GM21723 (cell line): ENCODE results near the gene ZNF44.
"Not testable (repeated sequence)": the region's sequence is repeated elsewhere in the genome, so short reads cannot be mapped to it uniquely, and the experiment has no call there.

ENCODE experiments used
- ATAC-seq: cut with Tn5 transposase; IDR thresholded peaks from one replicate; pipeline ENCODE4 v1.9.1; 2021; ENCODE audit warnings: mild to moderate bottlenecking, moderate library complexity; ENCODE audit not compliant: unreplicated experiment

ZNF44 gene

DNA sequence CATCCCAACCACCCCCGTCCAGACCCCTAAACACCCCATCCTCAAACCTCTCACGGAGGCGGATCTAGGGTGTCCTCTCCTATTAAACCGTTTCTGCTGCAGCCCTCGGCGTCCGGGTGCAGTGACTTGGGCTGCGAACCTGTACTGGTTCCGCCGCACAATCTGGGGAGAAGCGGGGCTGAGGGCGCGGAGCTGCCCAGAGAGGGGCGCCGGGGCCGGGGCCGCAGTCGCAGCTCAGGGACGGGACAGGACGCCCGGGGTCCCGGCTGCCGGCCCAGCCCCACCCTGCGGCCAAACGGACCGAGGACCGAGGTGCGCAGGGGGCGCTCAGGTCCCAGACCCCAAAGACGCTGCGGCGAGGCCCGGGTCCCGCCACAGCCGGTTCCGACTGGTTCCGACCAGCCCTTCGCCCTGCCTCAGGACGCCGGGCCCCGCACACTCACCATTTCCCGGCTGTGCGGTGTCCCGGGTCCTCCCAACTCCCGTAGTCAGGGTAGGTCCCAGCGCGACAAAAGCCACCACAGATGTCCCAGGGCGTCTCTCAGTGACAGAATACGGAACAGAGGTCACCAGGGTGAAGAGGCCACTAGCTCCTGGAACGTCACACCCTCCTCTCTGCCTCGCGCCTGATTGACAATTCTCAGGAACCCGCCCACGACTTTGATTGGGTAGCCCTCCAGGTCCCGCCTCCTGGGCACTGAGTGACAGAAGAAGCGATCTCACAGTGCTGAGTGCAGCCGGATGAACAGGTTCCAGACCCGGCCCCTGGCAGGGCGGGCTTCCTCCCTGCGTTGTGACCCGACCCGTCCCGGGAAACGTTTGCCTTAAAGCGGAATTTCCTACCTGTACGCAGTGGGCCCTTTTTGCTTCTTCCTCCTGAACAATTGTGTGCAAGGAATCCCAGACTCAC lies at the start of gene ZNF44:
TSS of gene ZNF44 (minus strand) at position 635 of the 910 bp plus-strand sequence. CDS start at position 446, 189 bp downstream.
- peak; percentile 91 for ATAC-seq

DNA sequence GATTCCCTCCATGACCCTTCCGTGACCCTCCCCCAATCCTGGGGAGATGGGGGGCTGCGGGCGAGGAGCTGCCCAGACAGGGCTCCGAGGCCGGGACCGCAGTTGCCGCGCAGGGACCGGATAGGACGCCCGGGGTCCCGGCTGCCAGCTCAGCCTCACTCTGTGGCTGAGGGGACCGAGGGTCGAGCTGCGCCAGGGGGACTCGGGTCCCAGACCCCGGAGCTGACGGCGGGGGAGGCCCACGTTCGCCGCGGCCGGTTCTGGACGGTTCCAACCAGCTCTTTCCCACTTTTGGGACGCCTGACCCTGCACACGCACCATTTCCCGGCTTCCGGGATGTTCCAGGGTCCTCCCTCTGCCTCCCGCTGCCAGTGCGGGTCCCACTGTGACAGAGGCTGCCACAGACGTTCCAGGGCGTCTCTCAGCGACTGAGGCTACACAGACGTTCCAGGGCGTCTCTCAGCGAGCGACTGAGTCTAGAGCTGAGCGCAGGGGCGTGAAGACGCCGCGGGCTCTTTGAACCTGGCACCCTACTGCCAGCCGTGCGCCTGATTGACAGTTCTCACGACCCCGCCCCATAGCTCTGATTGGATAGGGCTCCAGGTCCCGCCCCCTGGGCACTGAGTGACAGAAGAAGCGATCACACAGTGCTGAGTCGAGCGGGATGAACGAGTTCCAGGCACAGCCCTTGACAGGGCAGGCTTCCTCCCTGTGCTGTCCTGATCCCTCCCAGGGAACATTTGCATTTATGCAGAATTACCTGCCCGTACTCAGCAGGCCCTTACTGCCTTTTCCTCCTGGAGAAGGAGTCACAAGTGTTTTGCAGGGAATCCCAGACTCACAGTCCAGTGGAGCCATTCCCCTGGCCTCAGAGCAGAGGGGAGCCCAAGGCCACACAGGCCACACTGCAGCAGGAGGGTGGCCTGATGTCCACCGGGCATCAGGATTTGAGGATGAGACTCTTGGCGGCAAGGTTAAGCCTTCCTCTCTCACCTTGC lies 38.8 kb upstream of the ZNF44 start, which contains the start of gene ZNF563:
TSS of gene ZNF563 (minus strand) at position 472 of the 998 bp plus-strand sequence. CDS start at position 321, 151 bp downstream.
- peak; percentile 82 for ATAC-seq

DNA sequence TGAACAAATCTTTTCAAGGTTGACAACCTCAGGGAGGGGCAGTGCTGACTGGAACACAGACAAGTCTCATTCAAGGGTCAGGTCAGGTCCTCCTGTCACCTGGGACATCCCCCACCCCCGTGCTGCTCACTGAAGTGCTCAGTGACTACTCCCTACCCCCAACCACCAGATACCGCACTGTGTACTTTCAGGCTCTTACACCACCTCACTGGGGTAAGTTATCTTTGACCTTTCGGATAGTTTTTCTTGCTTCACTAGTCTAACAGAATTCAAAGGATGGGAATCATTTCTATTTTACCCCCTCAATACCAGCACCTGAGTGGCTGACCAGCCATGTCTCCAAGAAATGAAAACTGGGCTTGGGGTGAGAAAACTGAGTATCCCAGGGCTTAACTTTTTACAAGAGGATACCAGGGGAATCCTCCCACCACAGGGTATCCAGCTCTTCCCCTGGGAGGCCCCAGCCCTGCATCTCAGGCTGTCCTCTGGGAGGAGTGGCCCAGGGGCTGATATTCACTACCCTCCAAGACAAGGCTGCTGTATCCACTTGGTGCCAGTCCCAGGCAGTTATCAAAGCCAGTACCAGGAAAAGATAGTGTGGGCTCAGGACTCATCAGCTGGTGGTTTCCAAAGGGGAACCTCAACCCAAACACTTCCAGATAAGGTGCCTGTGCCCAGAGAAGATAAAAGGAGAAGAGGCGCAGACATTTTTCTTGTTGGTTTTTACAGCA lies 36.7 kb upstream of the ZNF44 start:
- peak; percentile 46 for ATAC-seq

DNA sequence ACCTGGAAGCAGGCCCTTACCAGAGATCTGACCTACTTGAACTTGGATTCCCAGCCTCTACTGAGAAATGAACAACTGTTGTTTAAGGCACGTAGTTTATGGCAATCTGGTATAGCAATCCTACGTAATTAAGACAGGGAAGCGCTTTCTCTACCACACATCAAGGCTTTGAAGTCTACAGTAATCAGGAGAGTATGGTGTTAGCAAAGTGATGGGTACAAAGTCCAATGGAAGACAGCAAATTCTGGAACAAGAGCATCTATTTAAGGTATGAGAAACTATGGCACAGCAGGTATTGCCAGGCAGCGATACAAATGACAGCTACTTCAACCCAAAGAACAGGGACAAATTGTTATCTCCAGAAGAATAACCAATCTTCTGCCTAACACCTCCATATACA lies 35.7 kb upstream of the ZNF44 start:
- no peak for ATAC-seq

DNA sequence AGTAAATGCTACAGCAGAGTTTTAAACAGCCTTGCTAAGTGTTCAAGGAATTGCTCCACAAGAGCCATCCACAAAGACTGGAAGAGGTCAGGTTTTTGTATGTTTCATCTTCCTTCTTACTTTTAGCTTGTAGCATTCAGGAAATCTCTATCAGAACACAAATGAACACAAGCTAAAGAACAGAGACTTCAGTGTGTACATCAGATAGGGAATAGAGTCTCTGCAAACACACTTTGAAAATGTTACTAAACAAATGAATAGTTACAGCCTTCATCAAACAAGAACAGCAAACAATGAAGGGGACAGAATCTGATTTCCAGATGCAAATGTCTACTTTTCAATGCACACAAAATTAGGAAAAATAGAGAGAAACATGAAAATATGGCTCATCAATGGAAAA lies 31.0 kb upstream of the ZNF44 start:
- no peak for ATAC-seq

DNA sequence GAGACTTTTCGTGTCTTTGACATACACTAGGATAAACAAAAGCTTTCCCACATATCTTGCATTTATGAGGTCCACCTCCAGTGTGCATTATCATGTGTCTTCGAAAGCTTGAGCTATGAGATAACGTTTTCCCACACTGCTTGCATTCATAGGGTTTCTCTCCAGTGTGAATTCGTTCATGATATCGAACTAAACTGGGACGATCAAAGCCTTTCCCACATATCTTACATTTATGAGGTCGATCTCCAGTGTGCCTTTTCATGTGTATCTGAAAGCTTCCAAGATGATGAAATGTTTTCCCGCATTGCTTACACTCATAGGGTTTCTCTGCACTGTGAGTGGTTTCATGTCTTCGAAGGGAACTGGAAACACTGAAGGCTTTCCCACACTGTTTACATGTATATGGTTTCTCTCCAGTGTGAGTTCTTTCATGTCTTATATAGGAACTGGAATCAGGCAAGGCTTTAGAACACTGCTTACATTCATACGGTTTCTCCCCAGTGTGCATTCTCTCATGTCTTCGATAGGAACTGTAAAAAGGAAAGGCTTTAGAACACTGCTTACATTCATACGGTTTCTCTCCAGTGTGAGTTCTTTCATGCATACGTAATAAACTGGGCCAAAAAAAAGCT lies 24.2 kb upstream of the ZNF44 start:
- no peak for ATAC-seq

DNA sequence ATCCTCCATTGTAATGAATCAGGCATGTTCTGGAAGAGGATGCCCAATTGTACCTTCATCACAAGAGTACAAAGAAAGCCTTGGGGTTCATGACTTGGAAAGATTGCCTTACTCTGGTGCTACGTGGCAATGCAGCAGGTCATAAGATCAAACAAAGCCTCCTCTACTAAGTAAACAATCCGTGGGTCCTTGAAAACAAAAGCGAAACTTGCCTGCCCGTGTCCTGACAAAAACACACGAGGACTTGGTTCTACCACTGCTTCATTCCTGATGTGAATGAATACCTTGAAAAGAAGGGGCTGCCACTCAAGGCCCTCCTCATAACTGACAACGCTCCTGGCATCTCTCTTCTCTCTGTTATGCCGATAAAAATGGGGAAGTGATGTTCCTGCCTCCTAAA lies 19.9 kb upstream of the ZNF44 start:
- ATAC-seq = no peak

DNA sequence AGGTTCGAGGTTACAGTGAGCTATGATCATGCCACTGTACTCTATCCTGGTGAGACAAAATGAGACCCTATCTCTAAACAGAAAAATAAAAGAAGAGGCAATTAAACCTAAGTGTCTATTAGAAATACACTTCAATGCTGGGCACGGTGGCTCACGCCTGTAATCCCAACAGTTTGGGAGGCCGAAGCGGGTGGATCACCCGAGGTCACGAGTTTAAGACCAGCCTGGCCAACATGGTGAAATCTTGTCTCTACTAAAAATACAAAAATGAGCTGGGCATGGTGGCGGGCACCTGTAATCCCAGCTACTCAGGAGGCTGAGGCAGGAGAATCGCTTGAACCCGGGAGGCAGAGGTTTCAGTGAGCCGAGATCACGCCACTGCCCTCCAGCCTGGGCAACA lies 14.2 kb upstream of the ZNF44 start:
- ATAC-seq = not testable (repeated sequence)

DNA sequence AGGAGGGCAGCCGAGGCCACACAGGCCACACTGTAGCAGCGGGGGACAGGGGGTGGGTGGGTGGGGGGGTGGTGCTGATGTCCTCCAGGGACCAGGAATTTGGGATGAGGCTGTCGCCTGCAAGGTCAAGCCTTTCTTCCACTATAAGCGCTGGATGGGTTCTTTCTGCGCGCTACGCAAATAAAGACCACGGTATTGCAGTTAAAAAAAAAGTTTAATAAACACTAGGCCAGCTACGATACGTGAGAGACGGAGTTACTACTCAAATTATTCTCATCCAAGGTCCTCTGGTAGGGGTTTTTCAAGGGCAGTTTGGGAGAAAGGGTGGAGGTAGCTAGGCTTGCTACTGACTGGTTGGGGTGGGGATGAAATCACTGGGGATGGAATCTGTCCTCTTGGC lies 508 bp upstream of the ZNF44 start:
- ATAC-seq = no peak

DNA sequence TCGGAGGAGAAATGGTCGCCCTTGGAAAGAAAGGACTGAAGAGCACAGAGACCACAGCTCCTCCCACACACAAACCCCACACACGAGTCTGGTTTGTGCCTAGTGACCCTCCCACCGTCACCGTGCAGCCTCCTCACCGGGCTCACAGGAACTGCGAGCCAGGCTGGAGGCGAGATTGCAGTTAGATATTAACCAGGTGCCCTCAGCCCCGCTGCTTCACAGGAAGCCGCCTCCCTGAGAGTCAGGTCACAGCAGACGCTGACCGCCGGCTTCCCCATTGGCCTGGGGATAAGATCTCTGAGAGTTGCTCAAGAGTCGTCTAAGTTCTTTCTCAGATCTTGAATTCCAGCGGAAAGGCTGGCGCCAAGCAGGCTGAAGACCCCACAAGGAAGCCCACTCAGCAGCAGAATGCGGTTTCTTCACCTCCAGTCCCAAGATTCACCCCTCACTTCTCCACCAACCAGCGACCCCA lies 870 bp downstream of the ZNF44 start:
- peak; percentile 36 for ATAC-seq

DNA sequence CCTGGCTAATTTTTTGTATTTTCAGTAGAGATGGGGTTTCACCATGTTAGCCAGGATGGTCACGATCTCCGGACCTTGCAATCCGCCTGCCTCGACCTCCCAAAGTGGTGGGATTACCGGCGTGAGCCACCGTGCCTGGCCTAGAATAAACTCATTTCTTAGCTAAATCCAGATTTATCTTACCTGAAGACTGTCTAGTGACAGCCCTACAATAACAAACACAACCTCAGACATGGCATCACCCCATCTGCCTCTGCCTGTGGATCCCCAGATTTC lies 5.0 kb downstream of the ZNF44 start:
- ATAC-seq = no peak

DNA sequence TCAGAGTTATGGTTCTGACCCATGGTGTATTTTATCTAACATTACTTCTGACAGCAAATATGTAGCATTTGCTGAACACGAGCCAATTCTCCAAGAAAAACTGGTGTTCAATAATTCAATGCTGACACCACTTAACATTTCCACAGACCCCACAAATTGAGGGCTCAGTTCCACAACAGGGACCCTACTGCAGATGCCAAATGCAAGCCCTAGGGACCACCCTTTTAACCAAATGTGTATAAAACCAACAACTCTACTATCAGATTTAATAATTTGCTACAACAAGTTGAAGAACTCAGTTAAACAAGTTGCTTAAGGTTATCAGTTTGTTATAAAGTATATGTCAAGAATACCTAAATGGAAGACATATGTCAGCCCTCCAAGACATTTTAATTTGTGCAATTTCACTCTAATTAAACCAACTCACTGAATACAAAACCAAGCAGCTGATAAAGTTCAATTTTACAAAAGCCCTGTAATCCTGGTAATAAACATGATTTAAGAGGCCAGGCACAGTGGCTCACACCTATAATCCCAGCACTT lies 6.7 kb downstream of the ZNF44 start:
- ATAC-seq = no peak

DNA sequence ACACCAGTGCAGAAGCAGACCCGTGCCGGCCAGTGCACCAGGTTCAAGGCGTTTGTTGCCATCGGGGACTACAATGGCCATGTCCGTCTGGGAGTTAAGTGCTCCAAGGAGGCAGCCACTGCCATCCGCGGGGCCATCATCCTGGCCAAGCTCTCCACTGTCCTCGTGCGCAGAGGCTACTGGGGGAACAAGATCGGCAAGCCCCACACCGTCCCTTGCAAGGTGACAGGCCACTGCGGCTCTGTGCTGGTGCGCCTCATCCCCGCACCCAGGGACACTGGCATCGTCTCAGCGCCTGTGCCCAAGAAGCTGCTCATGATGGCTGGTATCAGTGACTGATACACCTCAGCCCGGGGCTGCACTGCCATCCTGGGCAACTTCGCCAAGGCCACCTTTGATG lies 10.1 kb downstream of the ZNF44 start:
- ATAC-seq = no peak

DNA sequence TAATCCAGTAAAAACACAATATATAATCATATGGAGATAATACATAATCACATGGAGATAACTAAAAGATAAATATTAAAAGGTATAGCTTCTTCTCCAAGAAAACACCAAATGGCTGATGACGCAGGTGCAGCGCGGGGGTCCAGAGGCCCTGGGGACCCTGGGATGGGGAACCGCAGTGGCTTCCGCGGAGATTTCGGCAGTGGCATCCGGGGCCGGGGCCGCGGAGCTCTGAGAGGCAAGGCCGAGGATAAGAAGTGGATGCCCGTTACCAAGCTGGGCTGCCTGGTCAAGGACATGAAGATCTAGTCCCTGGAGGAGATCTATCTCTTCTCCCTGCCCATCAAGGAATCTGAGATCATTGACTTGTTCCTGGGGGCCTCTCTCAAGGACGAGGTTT lies 10.5 kb downstream of the ZNF44 start:
- ATAC-seq = no peak

DNA sequence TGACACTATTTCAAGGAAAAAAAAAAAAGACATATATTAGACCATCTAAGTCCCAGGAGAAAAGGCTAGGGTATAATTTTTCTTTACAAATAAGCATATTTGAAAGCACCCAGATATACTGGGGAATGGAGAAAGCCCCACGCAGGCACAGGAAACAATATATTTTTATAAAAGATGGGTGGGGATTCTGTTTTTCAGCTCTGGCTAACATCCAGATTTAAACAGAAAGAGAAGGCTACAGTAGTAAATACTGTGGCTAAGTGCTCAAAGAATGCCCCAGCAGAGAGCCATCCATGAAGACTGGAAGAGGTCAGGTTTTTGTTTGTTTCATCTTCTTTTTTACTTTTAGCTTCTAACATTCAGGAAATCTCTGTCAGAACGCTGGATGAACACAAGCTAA lies 16.0 kb downstream of the ZNF44 start:
- ATAC-seq = no peak

DNA sequence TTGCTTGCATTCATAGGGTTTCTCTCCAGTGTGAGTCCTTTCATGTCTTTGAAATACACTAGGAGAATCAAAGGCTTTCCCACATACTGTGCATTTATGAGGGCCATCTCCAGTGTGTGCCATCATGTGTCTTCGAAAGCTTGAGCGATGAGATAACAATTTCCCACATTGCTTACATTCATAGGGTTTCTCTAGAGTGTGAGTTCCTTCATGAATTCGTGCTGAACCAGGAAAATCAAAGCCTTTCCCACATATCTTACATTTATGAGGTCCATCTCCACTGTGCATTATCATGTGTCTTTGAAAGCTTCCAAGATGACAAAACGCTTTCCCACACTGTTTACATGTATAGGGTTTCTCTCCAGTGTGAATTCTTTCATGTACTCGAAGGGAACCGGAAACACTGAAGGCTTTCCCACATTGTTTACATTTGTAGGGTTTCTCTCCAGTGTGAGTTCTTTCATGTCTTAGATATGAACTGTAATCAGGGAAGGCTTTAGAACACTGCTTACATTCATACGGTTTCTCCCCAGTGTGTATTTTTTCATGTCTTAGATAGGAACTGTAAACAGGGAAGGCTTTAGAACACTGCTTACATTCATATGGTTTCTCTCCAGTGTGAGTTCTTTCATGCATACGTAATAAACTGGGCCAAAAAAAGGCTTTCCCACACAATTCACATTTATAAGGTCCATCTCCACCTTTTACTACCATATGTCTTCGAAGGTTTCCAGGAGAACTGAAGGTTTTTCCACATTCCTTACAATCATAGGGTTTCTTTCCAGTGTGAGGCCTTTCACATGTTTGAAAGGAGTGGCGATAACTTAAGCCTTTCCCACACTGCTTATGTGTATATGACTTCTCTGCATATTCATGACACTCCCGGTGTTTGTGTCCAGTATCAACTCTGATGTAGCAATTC lies 21.4 kb downstream of the ZNF44 start:
- ATAC-seq = no peak

DNA sequence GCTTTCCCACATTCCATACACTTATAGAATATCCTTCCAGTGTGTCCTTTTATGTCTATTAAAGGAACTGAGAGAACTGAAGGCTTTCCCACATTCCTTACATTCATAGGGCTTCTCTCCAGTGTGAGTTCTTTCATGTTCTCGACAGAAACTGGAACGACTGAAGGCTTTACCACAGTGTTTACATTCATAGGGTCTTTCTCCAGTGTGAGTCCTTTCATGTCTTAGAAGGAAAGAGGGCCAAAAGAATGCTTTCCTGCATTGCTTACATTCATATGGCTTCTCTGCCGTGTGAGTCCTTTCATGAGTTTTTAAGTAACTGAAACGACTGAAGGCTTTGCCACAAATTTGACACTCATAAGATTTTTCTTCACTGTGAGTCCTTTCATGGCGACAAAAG lies 22.3 kb downstream of the ZNF44 start:
- no peak for ATAC-seq

DNA sequence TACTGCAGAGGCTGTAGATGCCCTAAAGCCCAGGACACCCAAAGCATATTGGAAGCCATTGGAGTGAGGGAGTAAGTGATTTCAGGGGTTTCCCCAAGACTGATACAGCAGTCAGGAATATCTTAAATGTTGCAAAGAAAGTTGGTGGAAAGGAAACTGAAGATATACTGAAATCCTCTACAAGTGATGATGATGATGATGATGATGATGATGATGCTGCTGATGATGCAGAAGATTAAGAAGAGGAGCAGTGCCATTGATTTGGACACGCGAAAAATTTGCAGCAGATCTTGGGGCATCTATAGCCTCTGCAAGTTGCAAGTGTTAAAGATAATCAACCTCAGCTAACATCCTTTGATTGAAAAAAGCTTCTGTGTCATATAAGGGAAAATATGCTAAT lies 23.8 kb downstream of the ZNF44 start:
- no peak for ATAC-seq
